H1 (cell line): ENCODE results near the gene KRTAP12-4. TPM values are rescaled to one million over a fixed set of nuclear protein-coding genes. Genes with fewer than 3 reads are reported as not detected.

Source experiments
- CTCF ChIA-PET: fragments of 300-600 bp; sonication (Branson Sonifier 250); formaldehyde crosslinking; loops from one replicate; lab custom pipeline; 2021; ENCODE audit not compliant: partially characterized antibody; lab: Charles Lee
- POLR2A ChIA-PET: fragments of 300-600 bp; sonication (Branson Sonifier 250); formaldehyde crosslinking; loops from one replicate; lab custom pipeline; 2021; ENCODE audit warnings: inconsistent platforms; ENCODE audit not compliant: partially characterized antibody; lab: Charles Lee
- DNase-seq, 2 experiments: peaks; one replicate each; pipeline versions ENCODE4 v3.0.0 to v3.0.0-alpha.2; 2010 to 2022; ENCODE audit warnings: low spot score in 2 of 2, low read depth in 1 of 2, mixed read lengths in 1 of 2
- FAIRE-seq: peaks from 2 replicates; lab custom pipeline; 2011; peaks lifted over from hg19 to GRCh38; lab: Jason Lieb, UNC
- H2AFZ ChIP-seq: 2 replicates; pipeline ENCODE4 v1.8.1; 2012; ENCODE audit warnings: low read length, inconsistent platforms
- H2AK5ac ChIP-seq: 2 replicates; pipeline ENCODE4 v1.6.1; 2013; ENCODE audit warnings: low read depth, low read length
- H2BK120ac ChIP-seq: replicated peaks from 2 replicates; pipeline ENCODE3; 2013; ENCODE audit warnings: low read depth, low read length, inconsistent platforms
- H2BK12ac ChIP-seq: 2 replicates; pipeline ENCODE4 v1.6.1; 2013; ENCODE audit warnings: low read depth, low read length
- H2BK15ac ChIP-seq: 2 replicates; pipeline ENCODE4 v1.6.1; 2013; ENCODE audit warnings: low read length
- H2BK20ac ChIP-seq: 2 replicates; pipeline ENCODE4 v1.6.1; 2013; ENCODE audit warnings: low read length
- H2BK5ac ChIP-seq: 2 replicates; pipeline ENCODE4 v1.6.1; 2013; ENCODE audit warnings: low read depth, low read length
- H3K14ac ChIP-seq: 2 replicates; pipeline ENCODE4 v1.6.1; 2013; ENCODE audit warnings: inconsistent platforms; ENCODE audit not compliant: insufficient read length
- H3K18ac ChIP-seq: 2 replicates; pipeline ENCODE4 v1.6.1; 2013; ENCODE audit warnings: low read length; ENCODE audit errors: extremely low read depth
- H3K23ac ChIP-seq: 2 replicates; pipeline ENCODE4 v1.6.1; 2013; ENCODE audit warnings: inconsistent platforms; ENCODE audit not compliant: insufficient read length
- H3K23me2 ChIP-seq: 2 replicates; pipeline ENCODE4 v1.6.1; 2013; ENCODE audit warnings: low read depth, low read length
- H3K27ac ChIP-seq: 2 replicates; pipeline ENCODE4 v1.6.1; 2011; ENCODE audit warnings: low read depth, low read length, inconsistent platforms
- H3K27me3 ChIP-seq, 4 experiments: replicated peaks in 1 of 4; 1 replicate in 1 of 4; 2 replicates in 3 of 4; pipeline versions ENCODE4 v1.6.1 to v1.8.1; 2011 to 2013; ENCODE audit warnings: low read length in 3 of 4, mild to moderate bottlenecking in 3 of 4, inconsistent platforms in 2 of 4, mixed read lengths in 2 of 4, moderate library complexity in 1 of 4; ENCODE audit not compliant: control insufficient read depth in 3 of 4, insufficient read depth in 3 of 4; ENCODE audit errors: extremely low read depth in 1 of 4
- H3K36me3 ChIP-seq, 4 experiments: 2 replicates each; pipeline versions ENCODE4 v1.6.1 to v1.8.1; 2011 to 2013; ENCODE audit warnings: mild to moderate bottlenecking in 4 of 4, low read length in 3 of 4, moderate library complexity in 2 of 4, control low read depth in 1 of 4, inconsistent platforms in 1 of 4; ENCODE audit not compliant: insufficient read depth in 4 of 4, control insufficient read depth in 2 of 4
- H3K4ac ChIP-seq: replicated peaks from 2 replicates; pipeline ENCODE3; 2013; ENCODE audit warnings: low read length, low read depth, mixed read lengths, inconsistent platforms; ENCODE audit not compliant: insufficient read length
- H3K4me1 ChIP-seq, 4 experiments: replicated peaks in 1 of 4; 1 replicate in 1 of 4; 2 replicates in 3 of 4; pipeline versions ENCODE4 v1.6.1 to v1.8.1; 2011 to 2013; ENCODE audit warnings: low read length in 3 of 4, inconsistent platforms in 2 of 4, mixed read lengths in 1 of 4; ENCODE audit not compliant: insufficient read depth in 4 of 4, control insufficient read depth in 3 of 4
- H3K4me2 ChIP-seq, 2 experiments: 2 replicates each; pipeline versions ENCODE4 v1.6.1 to v1.8.1; 2011 to 2013; ENCODE audit warnings: low read depth in 2 of 2, low read length in 2 of 2, control low read depth in 1 of 2, inconsistent platforms in 1 of 2, mild to moderate bottlenecking in 1 of 2; ENCODE audit not compliant: insufficient read depth in 1 of 2
- H3K4me3 ChIP-seq, 4 experiments: fragments of 200-600, 300-600 bp in 1 of 4; sonication (generic), shearing (Covaris generic), sonication (Bioruptor Twin) in 1 of 4; 2 replicates each; pipeline versions ENCODE4 v1.5.1 to v1.8.1; 2011 to 2016; ENCODE audit warnings: low read length in 4 of 4, low read depth in 3 of 4, control low read depth in 2 of 4, inconsistent platforms in 2 of 4, mild to moderate bottlenecking in 2 of 4, mixed read lengths in 1 of 4, moderate library complexity in 1 of 4; ENCODE audit not compliant: insufficient read depth in 2 of 4; ENCODE audit errors: extremely low read depth in 1 of 4
- H3K56ac ChIP-seq: replicated peaks from 2 replicates; pipeline ENCODE3; 2013; ENCODE audit warnings: low read depth, mild to moderate bottlenecking, mixed read lengths, low read length, inconsistent platforms; ENCODE audit not compliant: insufficient read length
- H3K79me1 ChIP-seq: 2 replicates; pipeline ENCODE4 v1.6.1; 2013; ENCODE audit warnings: low read depth, low read length, control low read depth
- H3K79me2 ChIP-seq, 2 experiments: 2 replicates each; pipeline versions ENCODE4 v1.6.1 to v1.8.1; 2012 to 2013; ENCODE audit warnings: low read length in 2 of 2, mild to moderate bottlenecking in 2 of 2, inconsistent platforms in 1 of 2; ENCODE audit not compliant: insufficient read depth in 2 of 2, control insufficient read depth in 1 of 2
- H3K9ac ChIP-seq, 4 experiments: replicated peaks in 1 of 4; 1 replicate in 1 of 4; 2 replicates in 3 of 4; pipeline versions ENCODE4 v1.6.1 to v1.8.1; 2011 to 2013; ENCODE audit warnings: low read depth in 3 of 4, low read length in 3 of 4, control low read depth in 2 of 4, mild to moderate bottlenecking in 2 of 4, moderate library complexity in 2 of 4, inconsistent platforms in 1 of 4; ENCODE audit errors: extremely low read depth in 1 of 4
- H3K9me3 ChIP-seq, 2 experiments: 2 replicates each; pipeline versions ENCODE4 v1.6.1 to v1.8.1; 2012 to 2013; ENCODE audit warnings: mild to moderate bottlenecking in 2 of 2, moderate library complexity in 2 of 2, control low read depth in 1 of 2, inconsistent platforms in 1 of 2, low read depth in 1 of 2, low read length in 1 of 2, mixed read lengths in 1 of 2; ENCODE audit not compliant: insufficient read depth in 2 of 2
- H4K20me1 ChIP-seq, 2 experiments: replicated peaks in 1 of 2; 2 replicates each; pipeline versions ENCODE3 to v1.8.1; 2011 to 2013; ENCODE audit warnings: inconsistent platforms in 2 of 2, low read length in 2 of 2, mild to moderate bottlenecking in 1 of 2; ENCODE audit not compliant: insufficient read depth in 2 of 2, control insufficient read depth in 1 of 2
- H4K5ac ChIP-seq: 2 replicates; pipeline ENCODE4 v1.6.1; 2013; ENCODE audit warnings: low read length, low read depth, mixed read lengths, inconsistent platforms; ENCODE audit not compliant: insufficient read length
- H4K8ac ChIP-seq: 2 replicates; pipeline ENCODE4 v1.8.0; 2013; ENCODE audit warnings: mild to moderate bottlenecking, moderate library complexity, low read length, inconsistent platforms; ENCODE audit not compliant: insufficient read depth; ENCODE audit errors: extremely low read depth
- H4K91ac ChIP-seq: replicated peaks from 2 replicates; pipeline ENCODE3; 2013; ENCODE audit warnings: low read length, mixed read lengths, inconsistent platforms; ENCODE audit not compliant: insufficient read length
- CHD1 ChIP-seq: IDR thresholded peaks from 2 replicates; pipeline ENCODE4 v1.6.1; 2012; ENCODE audit warnings: low read depth, low read length, improper control_type of control experiment
- E2F6 ChIP-seq: IDR thresholded peaks from 2 replicates; pipeline ENCODE4 v1.6.1; 2012; ENCODE audit warnings: inconsistent platforms
- GTF2F1 ChIP-seq: IDR thresholded peaks from 2 replicates; pipeline ENCODE4 v1.6.1; 2012; ENCODE audit warnings: low read depth, low read length, improper control_type of control experiment, borderline replicate concordance
- HDAC2 ChIP-seq, 2 experiments: fragments of 300-600 bp in 1 of 2; sonication (generic) in 1 of 2; IDR thresholded peaks; 2 replicates each; pipeline ENCODE4 v1.6.1; 2011 to 2012; ENCODE audit warnings: low read depth in 2 of 2, low read length in 2 of 2, mild to moderate bottlenecking in 2 of 2, moderate library complexity in 2 of 2, borderline replicate concordance in 1 of 2, inconsistent platforms in 1 of 2
- KDM1A ChIP-seq: fragments of 200-600, 300-600 bp; sonication (generic); IDR thresholded peaks from 2 replicates; pipeline ENCODE4 v1.7.1; 2016; ENCODE audit warnings: mild to moderate bottlenecking, low read length, borderline replicate concordance
- MAX ChIP-seq: IDR thresholded peaks from 2 replicates; pipeline ENCODE4 v1.6.1; 2012; ENCODE audit warnings: inconsistent platforms
- RBBP5 ChIP-seq: IDR thresholded peaks from 2 replicates; pipeline ENCODE4 v1.7.1; 2012; ENCODE audit warnings: low read depth, mild to moderate bottlenecking, inconsistent platforms, low read length, moderate library complexity, borderline replicate concordance
- RFX5 ChIP-seq: IDR thresholded peaks from 2 replicates; pipeline ENCODE4 v1.6.1; 2011; ENCODE audit warnings: low read depth, low read length, improper control_type of control experiment, borderline replicate concordance
- RXRA ChIP-seq: IDR thresholded peaks from 2 replicates; pipeline ENCODE4 v1.6.1; 2011; ENCODE audit warnings: low read depth, mild to moderate bottlenecking, low read length, moderate library complexity; ENCODE audit not compliant: insufficient read depth
- SIX5 ChIP-seq: IDR thresholded peaks from 2 replicates; pipeline ENCODE4 v1.6.1; 2011; ENCODE audit warnings: mild to moderate bottlenecking, low read depth, low read length
- whole genome bisulfite sequencing, 2 experiments: shearing (Covaris generic) in 1 of 2; methylation state at CpG; one replicate each; pipeline versions ENCODE4 v1.1.6 to v1.1.7; 2013 to 2015; ENCODE audit warnings: low lambda C conversion rate in 2 of 2, mixed read lengths in 2 of 2, inconsistent platforms in 1 of 2, low coverage in 1 of 2, missing lambda C conversion rate in 1 of 2; ENCODE audit not compliant: insufficient replicate concordance in 2 of 2, insufficient coverage in 1 of 2, insufficient read length in 1 of 2; ENCODE audit errors: extremely low coverage in 1 of 2, missing lambda C conversion rate in 1 of 2; 5-methylcytosine and 5-hydroxymethylcytosine counted together
- polyA plus RNA-seq, 7 experiments: library from polyadenylated mRNA; depleted of rRNA in 3 of 7; stranded (reverse) in 5 of 7; unstranded in 2 of 7; fragments of >200 nt in 5 of 7; fragments of 200-250 nt in 2 of 7; gene quantifications; 1 replicate in 5 of 7; 2 replicates in 1 of 7; 4 replicates in 1 of 7; pipeline versions ENCODE4 v1.2.1 to v1.2.3, GENCODE V29; 2011 to 2013; ENCODE audit warnings: missing spikeins in 2 of 7, mixed read lengths in 2 of 7
- total RNA-seq: library from RNA; stranded (reverse); fragmentation: NEBNext Ultra II Directional; extraction: Animal tissue kit (Norgen Biotek cat#: 25700); gene quantifications from 2 replicates; pipeline ENCODE4 v1.2.1, GENCODE V29; 2021

KRTAP12-4 gene
- total and polyA plus RNA-seq, 2 of the 8 experiments (the other 6 are each of a cell fraction or from before 2014, with no cell fraction given): not detected

- H3K9me3 ChIP-seq: peaks cover 16% of the 10 kb centered on the region in 2 experiments
- H3K79me2 ChIP-seq: no peaks in the 10 kb centered on the region
- no peak within 1 kb of the TSS for H3K23ac ChIP-seq
- H2BK120ac ChIP-seq: no peak within 1 kb of the TSS
- 0 out of 2 replicates have a peak within 1 kb of the TSS, but pooled peaks have one; percentile 46 for H2BK15ac ChIP-seq
- no peak within 1 kb of the TSS; a peak in 1 of 4 replicates for H3K4me2 ChIP-seq
- H4K5ac ChIP-seq: no peak within 1 kb of the TSS
- CTCF ChIA-PET: interaction anchor here (0.6 to 2.5 kb wide), 7 partner anchors 8 to 396 kb away, joined by 3 to 9 read pairs (median 3); no protein-coding TSS in a partner anchor
- no peaks in the 10 kb centered on the region for H3K27me3 ChIP-seq
- no peak within 1 kb of the TSS for H2BK12ac ChIP-seq
- H2BK5ac ChIP-seq: no peak within 1 kb of the TSS
- H3K4me1 ChIP-seq: no peaks in the 10 kb centered on the region; a peak in 1 of 7 replicates
- no peak within 1 kb of the TSS for H3K4ac ChIP-seq
- DNase-seq: no peak
- H3K36me3 ChIP-seq: no peaks in the 10 kb centered on the region
- H3K4me3 ChIP-seq: no peak within 1 kb of the TSS
- no peak within 1 kb of the TSS; the same call in 1 of the 2 replicates for H3K18ac ChIP-seq
- H2BK20ac ChIP-seq: 0 out of 2 replicates have a peak within 1 kb of the TSS, but pooled peaks have one; percentile 32
- H2AFZ ChIP-seq: no peak within 1 kb of the TSS
- no peaks in the 10 kb centered on the region for H3K23me2 ChIP-seq
- no peak within 1 kb of the TSS for H3K56ac ChIP-seq
- H4K20me1 ChIP-seq: no peaks in the 10 kb centered on the region
- H3K27ac ChIP-seq: no peak within 1 kb of the TSS
- H4K8ac ChIP-seq: no peak within 1 kb of the TSS; the same call in 1 of the 2 replicates
- WGBS, 2 experiments: 78% methylated on average over 4 of the region's 7 CpGs; no CpG with 5 or more reads in 1 of the 2 experiments
- POLR2A ChIA-PET: no interaction called here
- no peaks in the 10 kb centered on the region for H3K79me1 ChIP-seq
- H3K14ac ChIP-seq: no peak within 1 kb of the TSS
- H4K91ac ChIP-seq: no peak within 1 kb of the TSS
- no peak within 1 kb of the TSS; a peak in 1 of 7 replicates for H3K9ac ChIP-seq
- H2AK5ac ChIP-seq: no peak within 1 kb of the TSS
- no peak for FAIRE-seq
- TF ChIP-seq RFX5 (no peak), KDM1A (no peak), SIX5 (no peak), MAX (no peak), CHD1 (no peak), HDAC2 (IDR thresholded peaks at IDR 0.05; ENCODE audit: borderline replicate concordance in 1 of 2, low read depth in 2 of 2, low read length in 2 of 2) (no peak), RBBP5 (no peak), E2F6 (no peak), GTF2F1 (no peak), RXRA (no peak)
Measured at GRCh38 chr21:44626673-44627143, 27.8 kb downstream of the KRTAP12-4 start, which contains the start of gene KRTAP10-9. Gene KRTAP10-9 (plus strand): TSS chr21:44627093. CDS start chr21:44627172, 79 bp downstream.
